IPS-NIHi7 (cell line): ENCODE results near the gene APLP2.
"Not testable (repeated sequence)": the region's sequence is repeated elsewhere in the genome, so short reads cannot be mapped to it uniquely, and the experiment has no call there.

Experiments
- DNase-seq: peaks from one replicate; pipeline ENCODE4 v3.0.0; 2012; ENCODE audit warnings: mixed read lengths; ENCODE audit errors: extremely low spot score

APLP2 gene

DNA sequence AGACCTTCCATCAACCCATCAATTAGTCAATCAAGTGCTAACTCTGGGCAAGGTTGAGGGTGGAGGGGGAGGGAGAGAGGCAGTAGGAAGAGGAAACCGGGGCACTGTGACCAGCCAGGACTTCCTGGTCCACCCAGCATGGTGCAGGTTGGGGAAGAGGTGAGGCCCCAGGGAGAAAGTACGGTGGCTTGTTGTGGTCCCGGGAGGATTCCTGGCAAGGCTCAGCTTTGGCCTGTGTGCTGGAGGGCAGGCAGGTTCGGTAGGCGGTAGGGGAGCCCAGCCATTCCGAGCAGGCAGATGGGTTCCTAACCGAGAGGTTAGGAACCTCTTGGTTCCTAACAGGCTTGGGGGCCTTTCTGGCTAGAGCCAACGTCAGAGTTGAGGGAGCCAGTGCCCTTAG is 100.7 kb downstream of the APLP2 start:
- no peak for DNase-seq

DNA sequence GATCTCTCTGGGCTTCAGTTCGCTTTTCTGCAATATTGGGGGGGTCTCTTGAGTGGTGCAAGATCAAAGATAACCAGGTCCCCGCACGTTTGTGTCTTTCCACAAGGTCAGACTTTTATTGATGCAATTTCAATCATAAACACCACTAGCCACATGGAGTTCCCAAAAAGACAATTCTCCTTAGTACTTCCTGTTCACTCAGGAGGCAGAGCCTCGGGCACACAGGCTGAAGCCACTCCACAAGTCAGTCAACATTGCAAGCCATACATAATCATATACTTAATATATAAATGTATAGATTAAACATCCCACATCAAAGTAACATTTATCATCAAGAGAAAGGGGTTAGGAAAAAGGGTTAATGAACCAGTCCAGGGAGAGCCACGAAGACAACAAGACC is 101.8 kb downstream of the APLP2 start:
- DNase-seq, result no peak

DNA sequence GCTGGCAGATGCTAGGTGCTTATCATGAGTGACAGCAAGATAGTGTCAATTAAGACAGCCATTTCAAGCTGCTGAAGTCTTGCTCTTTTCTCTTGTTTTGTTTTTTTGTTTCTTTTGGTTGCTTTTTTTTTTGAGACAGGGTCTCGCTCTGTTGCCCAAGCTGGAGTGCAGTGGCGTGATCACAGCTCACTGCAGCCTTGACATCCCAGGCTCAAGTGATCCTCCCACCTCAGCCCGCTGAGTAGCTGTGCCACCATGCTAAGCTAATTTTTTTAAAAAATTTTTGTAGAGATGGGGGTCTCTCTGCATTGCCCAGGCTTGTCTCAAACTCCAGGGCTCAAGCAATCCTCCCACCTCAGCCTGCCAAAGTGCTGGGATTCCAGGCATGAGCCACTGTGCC is 102.3 kb downstream of the APLP2 start:
- DNase-seq, result not testable (repeated sequence)

DNA sequence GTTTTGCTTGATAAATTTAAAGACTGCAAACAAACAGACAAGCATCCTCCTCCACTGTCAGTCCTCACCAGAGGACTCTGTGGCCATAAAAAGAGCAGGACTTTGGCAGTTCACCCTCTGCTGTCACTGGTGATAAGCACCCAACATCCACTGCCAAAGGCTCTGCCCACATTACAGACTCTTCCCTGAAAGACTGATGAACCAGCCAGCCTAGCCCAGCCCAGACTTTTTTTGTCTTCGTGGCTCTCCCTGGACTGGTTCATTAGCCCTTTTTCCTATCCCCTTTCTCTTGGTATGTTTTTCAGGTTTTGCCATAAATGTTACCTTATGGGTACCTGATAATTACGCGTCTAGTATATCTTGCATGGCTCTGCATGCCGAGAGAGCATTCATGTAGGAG is 104.9 kb downstream of the APLP2 start:
- no peak for DNase-seq

DNA sequence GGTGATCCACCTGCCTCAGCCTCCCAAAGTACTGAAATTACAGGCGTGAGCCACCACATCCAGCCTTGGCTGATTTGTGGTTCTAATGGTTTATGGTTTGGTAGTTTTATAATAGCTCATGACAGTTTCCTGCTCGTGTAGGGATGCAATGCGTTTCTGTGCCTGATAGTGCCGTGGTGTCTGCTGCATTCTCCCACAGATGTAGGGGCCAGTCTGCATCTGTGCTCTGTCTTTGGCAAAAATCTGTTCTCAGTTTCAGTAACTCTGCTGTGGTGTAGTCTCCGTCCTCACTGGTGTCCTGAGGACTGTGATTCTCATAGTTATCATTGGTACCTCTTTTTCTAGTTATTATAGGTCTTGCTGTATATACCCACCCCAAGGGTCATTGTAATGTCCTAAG is 106.2 kb downstream of the APLP2 start:
- DNase-seq, result no peak

DNA sequence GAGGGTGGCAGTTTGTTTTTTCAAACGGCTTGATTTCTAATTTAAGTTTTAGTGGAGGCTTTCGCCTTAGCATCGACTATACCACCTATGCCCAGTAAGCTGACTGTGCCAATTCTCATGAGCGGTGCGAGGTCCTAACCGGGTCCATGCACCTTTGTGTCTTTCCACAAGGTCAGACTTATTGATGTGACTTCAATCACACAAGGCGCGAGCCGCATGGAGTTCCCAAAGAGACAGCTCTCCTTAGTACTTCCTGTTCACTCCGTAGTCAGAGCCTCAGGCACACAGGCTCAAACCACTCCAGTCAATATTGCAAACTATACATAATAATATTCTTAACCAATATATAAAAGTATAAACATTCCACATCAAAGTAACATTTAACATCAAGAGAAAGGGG is 108.1 kb downstream of the APLP2 start:
- DNase-seq, result no peak

DNA sequence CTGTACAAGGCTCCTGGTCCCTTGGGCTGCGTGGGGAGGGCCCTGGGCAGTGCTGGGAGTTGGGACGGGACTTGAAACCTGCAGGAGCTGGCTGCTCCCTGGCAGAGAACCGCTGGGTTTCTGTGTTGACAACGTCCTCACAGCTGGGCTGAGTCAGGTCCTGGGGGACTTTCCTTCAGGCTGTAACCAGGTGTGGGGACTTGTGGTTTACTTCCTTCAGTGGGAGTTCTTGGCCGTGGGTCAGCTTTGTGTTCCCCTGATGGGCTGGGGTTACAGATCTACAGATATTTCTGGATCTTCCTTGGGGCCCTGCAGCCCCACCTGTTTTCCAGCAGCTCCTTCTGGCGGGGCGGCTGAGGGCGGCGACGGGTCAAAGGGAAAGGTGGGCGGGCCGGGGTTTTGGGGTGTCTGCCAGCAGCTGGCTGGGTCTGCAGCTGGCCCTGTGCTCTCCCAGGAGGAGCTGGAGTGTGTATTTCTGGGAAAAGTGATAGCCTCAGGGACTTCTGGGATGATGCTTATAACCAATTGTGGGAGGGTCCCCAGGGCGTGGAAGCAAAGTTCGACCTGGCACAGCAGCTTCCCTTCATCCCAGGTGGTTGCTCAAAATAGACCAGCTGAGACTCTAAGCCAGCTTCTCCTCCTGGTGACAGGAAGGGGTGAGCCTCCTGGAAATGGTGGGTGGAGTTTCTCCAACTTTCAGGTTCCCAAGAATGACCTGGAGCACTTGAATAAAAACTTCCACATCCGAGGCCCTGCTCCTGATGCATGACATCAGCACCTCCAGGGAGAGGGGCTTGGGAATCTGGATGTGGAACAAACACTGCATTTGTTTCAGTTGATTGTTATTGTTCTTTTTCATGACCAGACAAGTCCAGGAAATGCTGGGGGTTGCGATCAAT is 109.0 kb downstream of the APLP2 start:
- DNase-seq, result no peak

DNA sequence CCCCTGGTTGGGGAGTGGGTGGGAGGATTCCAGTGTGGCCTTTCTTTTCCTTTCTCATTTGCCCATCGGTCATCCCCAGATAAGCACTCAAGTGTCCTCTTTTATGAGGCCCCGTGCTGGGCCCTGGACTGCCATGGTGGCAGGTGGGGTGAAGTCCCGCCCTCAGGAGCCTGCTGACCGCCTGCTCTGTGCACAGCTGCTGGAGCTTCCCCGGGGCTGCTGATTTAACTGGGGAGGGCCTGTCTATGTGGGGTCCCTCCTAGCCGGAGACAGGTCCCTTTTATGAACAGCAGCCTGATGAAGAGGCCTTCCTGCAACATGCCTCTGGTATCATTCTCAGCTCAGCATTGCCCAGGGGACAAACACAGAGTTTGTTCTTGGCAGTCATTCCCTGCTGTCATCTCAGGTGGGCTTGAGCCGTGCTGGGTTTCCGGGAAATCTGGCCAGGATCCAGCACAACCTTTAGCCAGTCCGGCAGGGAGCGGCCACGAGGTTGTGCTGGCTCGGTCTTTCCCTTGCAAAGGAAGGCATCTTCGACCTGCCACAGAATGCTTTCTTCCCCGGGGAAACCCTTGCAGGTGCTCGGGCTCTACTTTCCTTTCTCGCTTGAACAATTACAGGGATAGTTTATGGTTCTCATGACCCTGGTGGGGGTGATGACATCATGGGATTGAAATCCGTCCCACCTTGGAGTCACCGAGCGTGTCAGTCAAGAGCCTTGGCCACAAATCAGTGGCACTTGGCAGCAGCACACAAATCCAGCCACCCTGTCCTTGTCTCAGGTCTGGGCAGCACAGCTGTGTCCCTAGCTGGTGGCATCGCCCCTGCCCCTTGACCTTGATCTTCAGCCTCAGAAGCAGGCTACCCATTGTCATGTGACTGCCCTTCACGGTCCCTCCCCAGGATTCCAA is 110.0 kb downstream of the APLP2 start:
- DNase-seq, result no peak

DNA sequence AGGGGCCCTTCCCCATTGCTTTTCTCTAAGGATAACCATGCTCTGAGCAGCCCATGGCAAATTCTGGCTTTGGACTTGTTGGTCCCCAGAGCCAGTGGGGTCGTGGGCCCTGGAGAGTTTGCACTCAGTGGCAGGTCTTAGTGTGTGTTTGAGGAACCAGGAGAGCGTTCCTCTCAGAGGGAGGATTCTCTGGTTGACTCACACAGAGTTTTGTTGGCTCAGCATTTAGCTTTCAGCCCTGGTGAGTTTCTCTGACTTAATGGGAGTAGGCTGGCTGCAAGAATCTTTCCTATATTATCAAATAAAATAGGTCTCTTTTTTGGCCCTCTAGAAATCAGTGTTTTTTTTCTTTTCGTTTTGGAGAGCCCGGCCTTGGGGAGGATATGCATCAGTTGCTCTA is 110.8 kb downstream of the APLP2 start:
- no peak for DNase-seq

DNA sequence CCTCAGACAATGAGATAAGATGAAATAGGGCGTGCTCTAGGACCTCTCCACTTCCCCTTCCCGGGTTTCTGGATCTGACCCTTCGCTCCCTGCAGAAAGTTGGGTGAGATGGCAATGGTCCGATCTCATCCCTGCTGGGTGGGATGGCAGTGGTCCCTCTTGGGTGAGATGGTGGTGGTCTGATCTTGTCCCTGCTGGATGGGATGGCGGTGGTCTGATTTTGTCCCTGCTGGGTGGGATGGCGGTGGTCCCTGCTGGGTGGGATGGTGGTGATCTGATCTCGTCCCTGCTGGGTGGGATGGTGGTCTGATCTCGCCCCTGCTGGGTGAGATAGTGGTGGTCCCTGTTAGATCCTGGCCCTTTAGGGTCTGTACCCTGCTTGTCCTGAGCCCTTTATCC is 111.2 kb downstream of the APLP2 start:
- DNase-seq, result no peak

DNA sequence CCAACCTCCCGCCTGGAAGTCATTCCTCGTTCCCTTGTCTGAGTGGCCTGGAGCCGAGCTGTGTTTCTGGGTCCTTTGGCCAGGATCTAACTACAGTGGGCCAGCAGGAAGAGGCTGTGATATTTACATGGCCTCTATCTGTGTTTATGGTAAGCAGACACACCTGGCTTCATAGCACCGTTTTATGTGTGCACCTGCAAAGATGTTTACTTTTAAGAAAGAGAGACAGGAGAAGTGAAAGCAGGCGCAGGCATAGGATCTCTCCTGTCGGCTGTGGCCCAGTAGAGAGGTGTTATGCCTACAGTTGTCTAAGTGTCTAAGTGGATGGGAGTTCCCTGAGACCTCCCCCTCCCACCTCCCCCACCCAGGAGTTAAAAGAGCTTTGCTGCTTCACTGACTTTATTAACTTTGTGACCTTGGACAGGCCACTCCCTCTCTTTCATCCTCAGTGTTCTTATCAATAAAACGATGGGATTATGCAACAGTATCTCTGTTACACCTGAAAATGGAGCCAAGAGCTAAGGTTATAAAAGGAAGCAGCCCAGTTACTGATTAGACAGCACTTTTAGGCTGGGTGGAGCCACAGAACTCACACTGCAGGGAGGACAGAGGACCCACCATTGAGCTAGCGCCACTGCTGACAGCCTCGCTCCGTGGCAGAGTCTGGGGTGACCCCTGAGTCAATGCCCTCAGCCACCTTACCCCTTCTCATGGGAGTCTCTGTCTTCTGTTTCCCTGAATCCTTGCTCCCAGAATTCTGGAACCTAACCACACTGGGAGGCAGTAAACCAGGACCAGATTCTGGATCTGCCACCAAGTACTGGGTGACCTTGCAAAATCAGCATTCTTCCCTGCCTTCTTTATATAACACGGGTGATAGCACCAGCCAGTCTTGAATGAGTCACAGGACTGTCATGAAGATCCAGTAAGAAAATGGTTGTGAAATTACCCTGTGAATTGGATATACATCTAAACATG is 111.9 kb downstream of the APLP2 start:
- no peak for DNase-seq

DNA sequence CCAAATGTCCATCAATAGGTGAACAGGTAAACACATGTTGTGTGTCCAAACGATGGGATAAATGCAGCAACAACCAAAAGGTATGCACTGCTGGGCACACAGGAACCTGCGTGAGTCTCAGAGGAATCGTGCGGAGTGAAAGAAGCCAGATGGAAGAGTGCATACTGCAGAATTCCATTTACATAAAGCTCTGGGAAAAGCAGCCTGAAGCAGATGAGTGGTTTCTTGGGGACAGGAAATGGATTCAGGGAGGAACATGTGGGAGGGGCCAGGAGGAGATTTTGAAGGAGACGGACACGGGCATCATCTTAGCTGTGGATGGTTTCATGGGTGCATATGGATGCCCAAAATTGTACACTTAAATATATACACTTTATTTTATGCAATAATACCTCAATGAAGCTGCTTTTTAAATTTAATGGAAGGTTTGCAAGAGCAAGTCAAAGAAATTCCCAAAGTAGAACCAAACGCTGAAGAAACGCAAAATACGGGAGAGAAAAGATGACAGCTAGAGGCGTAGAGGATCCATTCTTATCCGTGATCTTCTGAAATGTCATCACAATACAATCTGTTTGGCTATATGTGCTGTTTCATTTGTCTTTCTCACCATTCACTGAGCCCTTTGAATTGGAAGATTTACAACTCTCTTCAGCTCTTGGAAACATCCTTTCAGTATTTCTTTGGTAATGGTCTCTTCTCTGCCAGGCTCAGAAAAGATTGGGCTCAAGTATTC is 114.3 kb downstream of the APLP2 start:
- DNase-seq, result no peak

DNA sequence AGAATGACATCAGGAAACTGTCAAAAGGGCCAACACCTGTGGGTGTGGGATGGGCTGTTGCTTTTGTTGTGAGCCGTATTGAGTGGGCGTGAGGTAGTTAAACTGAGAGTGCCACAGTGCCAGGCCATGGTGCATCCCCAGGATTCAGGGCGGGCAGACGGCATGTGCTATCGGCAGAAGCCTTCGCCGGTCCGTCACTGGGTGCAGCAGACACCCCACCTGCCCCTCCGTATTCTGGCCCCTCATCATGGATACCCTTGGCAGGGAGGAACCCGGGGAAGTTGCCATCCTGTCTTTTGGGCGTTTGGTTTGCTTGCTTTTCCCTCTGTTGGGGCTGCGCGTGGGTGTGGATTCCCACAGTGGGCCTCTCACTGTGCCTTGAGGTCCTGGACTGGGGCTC is 117.4 kb downstream of the APLP2 start:
- DNase-seq, result no peak

DNA sequence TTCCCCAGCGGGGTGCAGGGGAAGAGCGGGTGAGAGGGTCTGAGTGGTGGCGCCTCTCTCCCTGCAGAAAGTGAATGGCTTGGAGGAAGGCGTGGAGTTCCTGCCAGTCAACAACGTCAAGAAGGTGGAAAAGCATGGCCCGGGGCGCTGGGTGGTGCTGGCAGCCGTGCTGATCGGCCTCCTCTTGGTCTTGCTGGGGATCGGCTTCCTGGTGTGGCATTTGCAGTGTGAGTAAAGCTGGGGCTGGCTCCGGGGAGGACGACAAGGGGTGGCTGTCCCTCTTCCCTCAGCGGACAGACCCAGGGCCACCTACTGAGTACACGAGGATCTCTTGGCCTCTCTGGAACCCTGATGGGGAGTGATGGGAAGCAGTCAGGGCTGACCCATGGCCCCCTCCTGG is 118.4 kb downstream of the APLP2 start:
- no peak for DNase-seq

DNA sequence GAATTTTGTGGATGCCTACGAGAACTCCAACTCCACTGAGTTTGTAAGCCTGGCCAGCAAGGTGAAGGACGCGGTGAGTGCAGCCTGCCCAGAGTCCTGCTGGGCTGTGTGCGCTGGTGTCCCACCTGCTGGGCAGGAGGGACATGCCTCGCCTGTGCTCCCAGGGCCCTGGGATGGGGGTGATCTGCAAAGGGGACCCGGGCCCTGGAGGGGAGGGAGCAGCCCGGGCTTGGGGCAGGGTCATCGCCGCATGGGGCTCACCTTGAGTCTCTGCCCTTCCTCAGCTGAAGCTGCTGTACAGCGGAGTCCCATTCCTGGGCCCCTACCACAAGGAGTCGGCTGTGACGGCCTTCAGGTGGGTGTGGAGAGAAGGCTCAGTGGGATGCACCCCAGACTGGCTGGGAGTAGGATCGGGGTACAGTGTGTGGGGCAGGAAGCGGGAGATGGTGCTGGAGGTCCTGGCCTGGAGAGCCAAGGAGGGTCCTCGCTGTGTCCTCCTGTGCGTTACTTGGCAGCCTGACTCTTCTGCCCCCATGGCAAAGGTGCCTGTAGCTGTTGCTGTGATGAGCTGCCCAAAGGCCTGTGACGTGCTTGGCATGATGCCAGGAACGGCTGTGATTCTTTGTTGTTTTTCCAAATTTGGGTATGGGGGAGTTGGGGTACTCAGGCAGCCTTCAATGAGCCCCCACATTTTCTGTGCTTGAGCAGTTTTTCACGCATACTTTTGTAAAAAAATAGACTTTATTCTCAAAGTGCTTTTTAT is 119.1 kb downstream of the APLP2 start:
- no peak for DNase-seq

DNA sequence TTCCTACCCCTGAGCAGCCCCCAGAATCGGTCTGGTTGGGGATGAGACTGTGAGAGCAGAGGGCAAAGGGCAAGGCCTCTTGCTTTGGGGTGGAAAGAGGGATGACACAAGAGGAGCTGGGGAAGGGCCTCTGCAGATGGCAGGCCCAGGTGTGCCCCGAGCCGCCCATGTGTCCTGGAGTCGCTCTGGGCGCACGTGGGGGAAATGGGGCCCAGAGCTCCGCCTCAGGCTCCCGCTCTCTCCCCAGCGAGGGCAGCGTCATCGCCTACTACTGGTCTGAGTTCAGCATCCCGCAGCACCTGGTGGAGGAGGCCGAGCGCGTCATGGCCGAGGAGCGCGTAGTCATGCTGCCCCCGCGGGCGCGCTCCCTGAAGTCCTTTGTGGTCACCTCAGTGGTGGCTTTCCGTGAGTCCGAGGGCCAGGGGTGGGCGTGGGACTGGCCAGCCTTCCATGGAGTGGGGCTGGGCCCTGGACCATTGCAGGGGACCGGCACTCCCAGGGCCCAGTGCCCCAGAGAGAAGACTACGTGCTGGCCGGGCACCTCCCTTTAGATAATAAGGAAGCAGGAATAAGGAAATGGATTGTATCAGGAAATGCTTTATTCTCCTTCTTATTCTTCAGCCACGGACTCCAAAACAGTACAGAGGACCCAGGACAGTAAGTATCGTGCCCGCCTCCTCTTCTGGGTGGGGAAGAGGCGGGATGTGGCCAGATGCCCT is 120.0 kb downstream of the APLP2 start:
- DNase-seq, result no peak

DNA sequence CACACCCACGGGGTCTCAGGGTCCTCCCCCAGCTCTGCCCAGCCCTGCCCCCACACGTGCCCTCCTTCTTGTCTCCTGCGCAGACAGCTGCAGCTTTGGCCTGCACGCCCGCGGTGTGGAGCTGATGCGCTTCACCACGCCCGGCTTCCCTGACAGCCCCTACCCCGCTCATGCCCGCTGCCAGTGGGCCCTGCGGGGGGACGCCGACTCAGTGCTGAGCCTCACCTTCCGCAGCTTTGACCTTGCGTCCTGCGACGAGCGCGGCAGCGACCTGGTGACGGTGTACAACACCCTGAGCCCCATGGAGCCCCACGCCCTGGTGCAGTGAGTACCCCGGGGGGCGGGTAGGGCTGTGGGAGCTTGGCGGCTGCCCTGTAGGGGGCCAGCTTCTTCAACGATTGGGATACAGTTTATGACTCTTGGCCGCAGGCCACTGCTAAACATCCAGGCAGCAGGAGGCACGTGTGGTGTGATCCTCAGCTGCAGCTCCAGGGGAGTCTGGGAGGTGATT is 120.7 kb downstream of the APLP2 start:
- DNase-seq, result no peak

DNA sequence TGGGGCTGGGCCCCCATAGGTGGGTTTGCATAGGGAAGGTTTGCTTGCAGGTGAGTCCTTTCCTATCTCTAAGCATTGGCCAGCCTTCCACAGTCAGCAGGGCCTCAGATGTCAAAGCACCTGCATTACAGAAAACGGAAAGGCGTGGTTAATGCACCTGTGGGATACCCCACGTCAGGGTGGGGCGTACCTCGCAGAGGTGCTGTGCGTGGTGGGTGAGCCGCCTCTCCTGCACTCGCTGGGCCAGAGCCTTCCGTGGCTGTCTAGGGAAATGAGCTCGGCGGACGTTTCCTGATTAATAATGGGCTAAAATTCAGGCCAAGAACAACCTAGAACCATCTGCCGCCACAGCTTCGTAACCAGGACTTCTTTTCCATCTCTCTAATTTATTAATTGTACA is 122.2 kb downstream of the APLP2 start:
- DNase-seq, result no peak

DNA sequence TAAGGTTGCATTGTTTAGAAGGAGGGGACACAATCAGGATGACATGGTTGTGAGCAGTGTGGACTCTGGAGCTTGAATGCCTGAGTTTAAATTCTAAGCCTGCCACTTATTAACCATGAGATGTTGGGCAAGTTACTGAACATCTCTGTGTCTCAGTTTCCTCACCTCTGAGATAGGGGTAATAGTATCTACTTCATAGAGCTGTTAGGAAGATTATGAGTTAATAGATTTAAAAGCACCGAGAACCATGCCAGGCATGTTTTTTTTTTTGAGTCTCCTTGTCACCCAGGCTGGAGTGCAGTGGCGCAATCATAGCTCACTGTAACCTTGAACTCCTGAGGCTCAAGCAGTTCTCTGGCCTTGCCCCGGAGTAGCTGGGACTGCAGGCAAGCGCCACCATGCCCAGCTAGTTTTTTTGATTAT is 123.2 kb downstream of the APLP2 start:
- no peak for DNase-seq
